ENCODE results near the gene FAM167B.
"Not testable (repeated sequence)": the region's sequence is repeated elsewhere in the genome, so short reads cannot be mapped to it uniquely, and the experiment has no call there.

FAM167B gene

GRCh38 chr1:32274646-32275340, 27.8 kb downstream of the FAM167B start:
- TF ChIP-seq, protein P1, sequence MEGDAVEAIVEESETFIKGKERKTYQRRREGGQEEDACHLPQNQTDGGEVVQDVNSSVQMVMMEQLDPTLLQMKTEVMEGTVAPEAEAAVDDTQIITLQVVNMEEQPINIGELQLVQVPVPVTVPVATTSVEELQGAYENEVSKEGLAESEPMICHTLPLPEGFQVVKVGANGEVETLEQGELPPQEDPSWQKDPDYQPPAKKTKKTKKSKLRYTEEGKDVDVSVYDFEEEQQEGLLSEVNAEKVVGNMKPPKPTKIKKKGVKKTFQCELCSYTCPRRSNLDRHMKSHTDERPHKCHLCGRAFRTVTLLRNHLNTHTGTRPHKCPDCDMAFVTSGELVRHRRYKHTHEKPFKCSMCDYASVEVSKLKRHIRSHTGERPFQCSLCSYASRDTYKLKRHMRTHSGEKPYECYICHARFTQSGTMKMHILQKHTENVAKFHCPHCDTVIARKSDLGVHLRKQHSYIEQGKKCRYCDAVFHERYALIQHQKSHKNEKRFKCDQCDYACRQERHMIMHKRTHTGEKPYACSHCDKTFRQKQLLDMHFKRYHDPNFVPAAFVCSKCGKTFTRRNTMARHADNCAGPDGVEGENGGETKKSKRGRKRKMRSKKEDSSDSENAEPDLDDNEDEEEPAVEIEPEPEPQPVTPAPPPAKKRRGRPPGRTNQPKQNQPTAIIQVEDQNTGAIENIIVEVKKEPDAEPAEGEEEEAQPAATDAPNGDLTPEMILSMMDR (IDR thresholded peaks at IDR 0.05): no peak
- Histone ChIP-seq H3K27ac (no peak overlapping the region), H3K4me3 (ENCODE audit: low read depth, low read length) (no peak overlapping the region), H3K27me3 (ENCODE audit: control insufficient read depth, insufficient read depth, low read length) (no peaks in the 10 kb centered on the region), H2AFZ (no peak overlapping the region), H3K9me3 (ENCODE audit: control insufficient read depth, low read length) (no peaks in the 10 kb centered on the region), H3K36me3 (ENCODE audit: control insufficient read depth, insufficient read depth, low read length) (no peaks in the 10 kb centered on the region), H3K4me1 (no peaks in the 10 kb centered on the region), H3K79me2 (no peaks in the 10 kb centered on the region), H3K4me2 (ENCODE audit: low read length) (no peak overlapping the region), H3K9ac (no peak overlapping the region)

- no peak overlapping the region for H3K9ac ChIP-seq
- H3K79me2 ChIP-seq: no peaks in the 10 kb centered on the region
- no peaks in the 10 kb centered on the region for H3K9me3 ChIP-seq (ENCODE audit: control insufficient read depth, low read length)
- no peaks in the 10 kb centered on the region for H3K36me3 ChIP-seq (ENCODE audit: control insufficient read depth, insufficient read depth, low read length)
- H2AFZ ChIP-seq: no peak overlapping the region
- H3K27ac ChIP-seq: no peak overlapping the region
- H3K4me3 ChIP-seq (ENCODE audit: low read depth, low read length): no peak overlapping the region
- no peak overlapping the region for H3K4me2 ChIP-seq (ENCODE audit: low read length)
- H3K27me3 ChIP-seq (ENCODE audit: control insufficient read depth, insufficient read depth, low read length): no peaks in the 10 kb centered on the region
- H3K4me1 ChIP-seq: no peaks in the 10 kb centered on the region
- TF ChIP-seq, protein P1 (IDR thresholded peaks at IDR 0.05): no peak
These were observed 28.4 kb downstream of the FAM167B start for GRCh38 chr1:32275424-32275823.

GRCh38 chr1:32276032-32276782, 29.2 kb downstream of the FAM167B start:
- H3K4me1 ChIP-seq: no peaks in the 10 kb centered on the region
- TF ChIP-seq, protein P1 (IDR thresholded peaks at IDR 0.05): no peak
- H3K4me2 ChIP-seq (ENCODE audit: low read length): no peak overlapping the region
- H3K36me3 ChIP-seq (ENCODE audit: control insufficient read depth, insufficient read depth, low read length): no peaks in the 10 kb centered on the region
- H2AFZ ChIP-seq: no peak overlapping the region
- no peaks in the 10 kb centered on the region for H3K79me2 ChIP-seq
- H3K27ac ChIP-seq: no peak overlapping the region
- no peak overlapping the region for H3K4me3 ChIP-seq (ENCODE audit: low read depth, low read length)
- H3K9me3 ChIP-seq (ENCODE audit: control insufficient read depth, low read length): no peaks in the 10 kb centered on the region
- no peaks in the 10 kb centered on the region for H3K27me3 ChIP-seq (ENCODE audit: control insufficient read depth, insufficient read depth, low read length)
- H3K9ac ChIP-seq: no peak overlapping the region

DNA sequence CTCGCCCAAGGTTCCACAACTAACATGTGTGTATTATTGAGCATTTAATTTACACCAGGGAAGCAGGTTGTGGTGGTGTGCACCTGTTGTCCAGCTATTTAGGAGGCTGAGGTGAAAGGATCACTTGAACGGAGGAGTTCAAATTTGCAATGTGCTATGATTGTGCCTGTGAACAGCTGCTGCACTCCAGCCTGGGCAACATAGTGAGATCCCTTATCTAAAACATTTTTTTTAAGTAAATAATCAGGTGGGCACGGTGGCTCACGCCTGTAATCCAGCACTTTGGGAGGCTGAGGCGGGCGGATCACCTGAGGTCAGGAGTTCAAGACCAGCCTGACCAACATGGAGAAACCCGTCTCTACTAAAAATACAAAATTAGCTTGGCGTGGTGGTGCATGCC, 37.8 kb downstream of the FAM167B start:
- H3K4me2 ChIP-seq (ENCODE audit: low read length); H3K36me3 ChIP-seq (ENCODE audit: control insufficient read depth, insufficient read depth, low read length); H3K79me2 ChIP-seq; H3K27me3 ChIP-seq (ENCODE audit: control insufficient read depth, insufficient read depth, low read length); H3K27ac ChIP-seq; H2AFZ ChIP-seq; H3K4me3 ChIP-seq (ENCODE audit: low read depth, low read length); H3K9me3 ChIP-seq (ENCODE audit: control insufficient read depth, low read length); H3K9ac ChIP-seq; H3K4me1 ChIP-seq: not testable (repeated sequence)

- Histone ChIP-seq H3K27me3 (ENCODE audit: control insufficient read depth, insufficient read depth, low read length) (no peaks in the 10 kb centered on the region), H3K9ac (no peak overlapping the region), H3K27ac (no peak overlapping the region), H2AFZ (no peak overlapping the region), H3K4me3 (ENCODE audit: low read depth, low read length) (no peak overlapping the region), H3K4me2 (ENCODE audit: low read length) (no peak overlapping the region), H3K79me2 (no peaks in the 10 kb centered on the region), H3K9me3 (ENCODE audit: control insufficient read depth, low read length) (no peaks in the 10 kb centered on the region), H3K4me1 (no peaks in the 10 kb centered on the region), H3K36me3 (ENCODE audit: control insufficient read depth, insufficient read depth, low read length) (no peaks in the 10 kb centered on the region)
- TF ChIP-seq, protein P1 (IDR thresholded peaks at IDR 0.05): no peak
These were observed 38.6 kb downstream of the FAM167B start for GRCh38 chr1:32285658-32286057.
